IMR-90 (cell line): ENCODE results near the gene EXOC6B.

Experiments used
- CEBPB ChIP-seq: IDR thresholded peaks from 2 replicates; pipeline ENCODE4 v1.6.1; 2012; ENCODE audit warnings: low read depth, low read length, improper control_type of control experiment
- FOS ChIP-seq: fragments of 150-350 bp; IDR thresholded peaks from 2 replicates; pipeline ENCODE4 v1.6.1; 2016; ENCODE audit warnings: low read depth, low read length
- POLR2A ChIP-seq: IDR thresholded peaks from 2 replicates; pipeline ENCODE4 v1.6.1; 2012; ENCODE audit warnings: mild to moderate bottlenecking, low read depth, low read length
- RFX5 ChIP-seq: IDR thresholded peaks from 2 replicates; pipeline ENCODE4 v1.8.0; 2012; ENCODE audit warnings: low read depth, mild to moderate bottlenecking, low read length, moderate library complexity
- TF ChIP-seq, protein P1 (sequence below): conservative IDR thresholded peaks from 2 replicates; pipeline ENCODE4 v1.5.1; 2012; ENCODE audit warnings: mild to moderate bottlenecking, low read depth, low read length, improper control_type of control experiment
- TF ChIP-seq, protein P2 (sequence below): fragments of 150-350 bp; IDR thresholded peaks from 2 replicates; pipeline ENCODE4 v1.6.1; 2017; ENCODE audit warnings: mild to moderate bottlenecking, antibody characterized with exemption, low read length, low read depth

DNA sequence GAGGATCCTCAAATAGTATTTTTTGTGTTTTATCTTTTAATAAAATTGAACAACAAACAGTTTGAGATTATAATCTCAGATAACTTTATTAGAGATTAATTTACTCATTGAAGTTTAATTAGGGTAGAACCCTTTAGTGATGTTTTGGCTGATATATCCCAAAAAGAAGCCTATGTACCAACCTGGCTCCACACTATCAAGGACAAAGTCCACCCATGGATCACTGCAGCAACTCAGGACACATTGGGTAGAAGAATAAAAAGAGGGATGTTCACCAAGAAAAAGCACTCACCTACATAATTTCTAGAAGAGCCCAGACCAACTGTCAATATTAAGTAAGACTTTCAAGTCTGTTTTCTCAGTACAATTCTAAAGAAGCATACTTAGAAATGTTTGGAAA lies 112.9 kb downstream of the EXOC6B start:
- TF ChIP-seq, protein P1, sequence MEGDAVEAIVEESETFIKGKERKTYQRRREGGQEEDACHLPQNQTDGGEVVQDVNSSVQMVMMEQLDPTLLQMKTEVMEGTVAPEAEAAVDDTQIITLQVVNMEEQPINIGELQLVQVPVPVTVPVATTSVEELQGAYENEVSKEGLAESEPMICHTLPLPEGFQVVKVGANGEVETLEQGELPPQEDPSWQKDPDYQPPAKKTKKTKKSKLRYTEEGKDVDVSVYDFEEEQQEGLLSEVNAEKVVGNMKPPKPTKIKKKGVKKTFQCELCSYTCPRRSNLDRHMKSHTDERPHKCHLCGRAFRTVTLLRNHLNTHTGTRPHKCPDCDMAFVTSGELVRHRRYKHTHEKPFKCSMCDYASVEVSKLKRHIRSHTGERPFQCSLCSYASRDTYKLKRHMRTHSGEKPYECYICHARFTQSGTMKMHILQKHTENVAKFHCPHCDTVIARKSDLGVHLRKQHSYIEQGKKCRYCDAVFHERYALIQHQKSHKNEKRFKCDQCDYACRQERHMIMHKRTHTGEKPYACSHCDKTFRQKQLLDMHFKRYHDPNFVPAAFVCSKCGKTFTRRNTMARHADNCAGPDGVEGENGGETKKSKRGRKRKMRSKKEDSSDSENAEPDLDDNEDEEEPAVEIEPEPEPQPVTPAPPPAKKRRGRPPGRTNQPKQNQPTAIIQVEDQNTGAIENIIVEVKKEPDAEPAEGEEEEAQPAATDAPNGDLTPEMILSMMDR, result no peak
- TF ChIP-seq RFX5, result no peak
- no peak for TF ChIP-seq CEBPB
- no peak for TF ChIP-seq POLR2A
- TF ChIP-seq, protein P2, sequence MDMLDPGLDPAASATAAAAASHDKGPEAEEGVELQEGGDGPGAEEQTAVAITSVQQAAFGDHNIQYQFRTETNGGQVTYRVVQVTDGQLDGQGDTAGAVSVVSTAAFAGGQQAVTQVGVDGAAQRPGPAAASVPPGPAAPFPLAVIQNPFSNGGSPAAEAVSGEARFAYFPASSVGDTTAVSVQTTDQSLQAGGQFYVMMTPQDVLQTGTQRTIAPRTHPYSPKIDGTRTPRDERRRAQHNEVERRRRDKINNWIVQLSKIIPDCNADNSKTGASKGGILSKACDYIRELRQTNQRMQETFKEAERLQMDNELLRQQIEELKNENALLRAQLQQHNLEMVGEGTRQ, result no peak
- no peak for TF ChIP-seq FOS
